ENCODE results near the gene ATP9A. TPM values are rescaled to one million over a fixed set of nuclear protein-coding genes. Genes with fewer than 3 reads are reported as not detected.

Gene ATP9A
- total RNA-seq, 1 donor from 2014 or later = 18.2 TPM

- no peaks in the 10 kb centered on the region for H3F3A ChIP-seq (ENCODE audit: low read depth)
- Mint-ChIP-seq H3K36me3 (peaks cover 2% of the 10 kb centered on the region), H3K27me3 (ENCODE audit: insufficient read depth, low read depth) (no peaks in the 10 kb centered on the region), H3K9me3 (no peaks in the 10 kb centered on the region), H3K4me1 (peaks cover 10% of the 10 kb centered on the region), H3K4me3 (no peak overlapping the region), H3K27ac (no peak overlapping the region)
- DNase-seq (ENCODE audit: low spot score) = no peak
- H3K36me3 ChIP-seq = no peaks in the 10 kb centered on the region
- H3K79me2 ChIP-seq (ENCODE audit: low read depth) = no peaks in the 10 kb centered on the region
- TF ChIP-seq, protein P1, sequence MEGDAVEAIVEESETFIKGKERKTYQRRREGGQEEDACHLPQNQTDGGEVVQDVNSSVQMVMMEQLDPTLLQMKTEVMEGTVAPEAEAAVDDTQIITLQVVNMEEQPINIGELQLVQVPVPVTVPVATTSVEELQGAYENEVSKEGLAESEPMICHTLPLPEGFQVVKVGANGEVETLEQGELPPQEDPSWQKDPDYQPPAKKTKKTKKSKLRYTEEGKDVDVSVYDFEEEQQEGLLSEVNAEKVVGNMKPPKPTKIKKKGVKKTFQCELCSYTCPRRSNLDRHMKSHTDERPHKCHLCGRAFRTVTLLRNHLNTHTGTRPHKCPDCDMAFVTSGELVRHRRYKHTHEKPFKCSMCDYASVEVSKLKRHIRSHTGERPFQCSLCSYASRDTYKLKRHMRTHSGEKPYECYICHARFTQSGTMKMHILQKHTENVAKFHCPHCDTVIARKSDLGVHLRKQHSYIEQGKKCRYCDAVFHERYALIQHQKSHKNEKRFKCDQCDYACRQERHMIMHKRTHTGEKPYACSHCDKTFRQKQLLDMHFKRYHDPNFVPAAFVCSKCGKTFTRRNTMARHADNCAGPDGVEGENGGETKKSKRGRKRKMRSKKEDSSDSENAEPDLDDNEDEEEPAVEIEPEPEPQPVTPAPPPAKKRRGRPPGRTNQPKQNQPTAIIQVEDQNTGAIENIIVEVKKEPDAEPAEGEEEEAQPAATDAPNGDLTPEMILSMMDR (IDR thresholded peaks at IDR 0.05) = no peak
- TF ChIP-seq EZH2 (IDR thresholded peaks at IDR 0.05) = no peak
- no peak for TF ChIP-seq EZH2phosphoT487 (IDR thresholded peaks at IDR 0.05)
- no peak overlapping the region for H3K9ac ChIP-seq
- H4K20me1 ChIP-seq (ENCODE audit: low read depth) = no peaks in the 10 kb centered on the region
- no peak overlapping the region for H3K4me3 ChIP-seq
- H2AFZ ChIP-seq (replicated peaks) = no peak overlapping the region
- no peaks in the 10 kb centered on the region for H3K9me3 ChIP-seq (ENCODE audit: low read depth)
- H3K27ac ChIP-seq = no peak overlapping the region
- H3K4me1 ChIP-seq = peaks cover 6% of the 10 kb centered on the region
- no peak overlapping the region for H3K4me2 ChIP-seq
- no peaks in the 10 kb centered on the region for H3K27me3 ChIP-seq
Measured at GRCh38 chr20:51661609-51662178, 106.5 kb downstream of the ATP9A start.

DNA sequence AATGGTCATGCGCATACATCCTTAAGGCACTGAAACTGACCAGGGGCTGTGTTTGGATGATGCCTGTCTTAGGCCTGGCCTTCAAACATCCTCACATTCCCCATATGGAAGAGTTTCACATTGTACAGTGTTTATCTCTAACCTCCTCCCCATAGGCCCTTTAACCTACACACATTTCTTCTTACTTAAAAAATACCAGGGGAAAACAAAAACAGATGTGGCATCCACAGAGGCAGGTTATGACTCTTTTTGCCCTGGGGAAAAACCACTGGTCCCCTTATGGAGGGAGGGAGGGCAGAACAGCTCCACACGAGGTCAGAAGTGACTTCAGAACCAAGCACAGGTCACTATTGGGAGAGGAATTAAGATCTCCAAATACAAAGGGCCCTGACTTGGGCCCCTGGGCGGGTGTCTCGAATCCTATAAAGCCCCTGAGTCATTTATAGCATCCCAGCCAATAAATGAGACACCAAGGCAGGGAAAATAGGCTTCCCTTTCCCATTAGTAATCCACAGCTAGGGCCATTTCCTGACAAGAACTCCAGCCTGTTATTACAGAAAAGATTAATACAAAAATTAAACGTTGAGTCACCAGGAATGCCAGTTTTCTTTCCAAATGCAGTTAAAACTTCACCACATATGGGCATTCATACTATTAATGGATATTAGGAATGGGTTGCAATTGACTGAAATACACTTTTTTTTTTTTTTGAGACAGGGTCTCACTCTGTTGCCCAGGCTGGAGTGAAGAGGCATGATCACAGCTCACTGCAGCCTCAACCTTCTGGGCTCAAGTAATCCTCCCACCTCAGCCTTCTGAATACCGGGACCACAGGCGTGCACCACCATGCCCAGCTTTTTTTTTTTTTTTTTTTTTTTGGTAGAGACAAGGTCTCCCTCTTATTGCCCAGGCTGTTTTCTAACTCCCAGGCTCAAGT lies 107.2 kb downstream of the ATP9A start:
- Histone ChIP-seq H3K27me3 (no peaks in the 10 kb centered on the region), H3K79me2 (ENCODE audit: low read depth) (no peaks in the 10 kb centered on the region), H4K20me1 (ENCODE audit: low read depth) (no peaks in the 10 kb centered on the region), H3K9ac (no peak overlapping the region), H3K27ac (no peak overlapping the region), H3K9me3 (ENCODE audit: low read depth) (no peaks in the 10 kb centered on the region), H3K4me3 (no peak overlapping the region), H2AFZ (replicated peaks) (no peak overlapping the region), H3F3A (ENCODE audit: low read depth) (no peaks in the 10 kb centered on the region), H3K4me2 (no peak overlapping the region), H3K4me1 (peaks cover 6% of the 10 kb centered on the region), H3K36me3 (no peaks in the 10 kb centered on the region)
- Mint-ChIP-seq H3K36me3 (peaks cover 3% of the 10 kb centered on the region), H3K27me3 (ENCODE audit: insufficient read depth, low read depth) (no peaks in the 10 kb centered on the region), H3K4me1 (peaks cover 10% of the 10 kb centered on the region), H3K9me3 (no peaks in the 10 kb centered on the region), H3K27ac (peak overlapping the region; percentile 60), H3K4me3 (no peak overlapping the region)
- TF ChIP-seq, protein P1 (IDR thresholded peaks at IDR 0.05) = no peak
- no peak for TF ChIP-seq EZH2phosphoT487 (IDR thresholded peaks at IDR 0.05)
- no peak for TF ChIP-seq EZH2 (IDR thresholded peaks at IDR 0.05)
- no peak for DNase-seq (ENCODE audit: low spot score)

DNA sequence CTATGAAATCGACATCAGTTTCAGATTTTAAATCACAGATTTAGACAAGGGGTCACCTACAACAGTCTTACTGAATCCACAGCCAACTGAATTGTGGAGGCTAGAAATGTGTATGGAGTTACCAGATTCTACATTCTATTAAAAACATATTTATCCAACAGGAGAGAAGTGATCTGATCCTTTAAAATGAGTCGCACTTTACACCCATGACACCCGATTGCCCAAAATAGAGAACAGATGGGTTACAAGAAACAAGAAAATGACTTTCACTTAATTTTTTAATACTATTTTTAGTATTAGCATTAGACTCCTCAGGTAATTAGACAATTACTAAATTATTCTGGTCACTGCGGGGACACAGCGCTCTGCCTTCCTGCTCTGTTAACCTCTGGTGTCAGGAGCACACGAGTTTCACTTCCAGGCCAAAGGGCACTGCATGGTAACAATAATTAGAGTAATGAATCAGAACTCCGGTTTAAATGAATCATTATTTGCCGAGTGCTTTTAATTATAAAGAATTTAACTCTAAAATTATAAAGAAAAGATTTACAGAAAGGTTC lies 108.6 kb downstream of the ATP9A start:
- H3K4me1 ChIP-seq = peaks cover 6% of the 10 kb centered on the region
- no peaks in the 10 kb centered on the region for H3F3A ChIP-seq (ENCODE audit: low read depth)
- no peaks in the 10 kb centered on the region for H3K79me2 ChIP-seq (ENCODE audit: low read depth)
- H3K4me3 Mint-ChIP-seq = no peak overlapping the region
- no peak overlapping the region for H3K4me2 ChIP-seq
- H2AFZ ChIP-seq (replicated peaks) = no peak overlapping the region
- no peaks in the 10 kb centered on the region for H3K9me3 ChIP-seq (ENCODE audit: low read depth)
- H3K27me3 Mint-ChIP-seq (ENCODE audit: insufficient read depth, low read depth) = no peaks in the 10 kb centered on the region
- no peaks in the 10 kb centered on the region for H3K27me3 ChIP-seq
- no peak overlapping the region for H3K4me3 ChIP-seq
- DNase-seq (ENCODE audit: low spot score) = no peak
- H3K4me1 Mint-ChIP-seq = peaks cover 10% of the 10 kb centered on the region
- H3K27ac ChIP-seq = no peak overlapping the region
- no peaks in the 10 kb centered on the region for H3K9me3 Mint-ChIP-seq
- TF ChIP-seq, protein P1 (IDR thresholded peaks at IDR 0.05) = no peak
- TF ChIP-seq EZH2 (IDR thresholded peaks at IDR 0.05) = no peak
- TF ChIP-seq EZH2phosphoT487 (IDR thresholded peaks at IDR 0.05) = no peak
- H3K9ac ChIP-seq = no peak overlapping the region
- H3K36me3 Mint-ChIP-seq = peaks cover 5% of the 10 kb centered on the region
- H3K27ac Mint-ChIP-seq = no peak overlapping the region
- no peaks in the 10 kb centered on the region for H4K20me1 ChIP-seq (ENCODE audit: low read depth)
- no peaks in the 10 kb centered on the region for H3K36me3 ChIP-seq

Measured in neural progenitor cell (in vitro differentiated cells).